ENCODE results near the gene BCL2.

- TF ChIP-seq TEAD4 (IDR thresholded peaks at IDR 0.05), result no peak
- no peak for TF ChIP-seq EP300 (IDR thresholded peaks at IDR 0.05; ENCODE audit: borderline replicate concordance)
- TF ChIP-seq NFIC (IDR thresholded peaks at IDR 0.05), result no peak
- no peak for TF ChIP-seq REST (IDR thresholded peaks at IDR 0.05; ENCODE audit: low read depth)
- TF ChIP-seq MAX (IDR thresholded peaks at IDR 0.05), result no peak
- TF ChIP-seq USF1 (IDR thresholded peaks at IDR 0.05), result no peak
- TF ChIP-seq EGR1 (IDR thresholded peaks at IDR 0.05), result no peak
- no peak for TF ChIP-seq CREB1 (IDR thresholded peaks at IDR 0.05; ENCODE audit: low read depth)
- TF ChIP-seq RAD21 (IDR thresholded peaks at IDR 0.05; ENCODE audit: low read depth), result no peak
- no peak for TF ChIP-seq YY1 (IDR thresholded peaks at IDR 0.05; ENCODE audit: low read depth)
- TF ChIP-seq TCF12 (IDR thresholded peaks at IDR 0.05; ENCODE audit: low read depth), result no peak
- no peak for TF ChIP-seq TAF1 (IDR thresholded peaks at IDR 0.05; ENCODE audit: low read depth)
- TF ChIP-seq ZBTB7A (IDR thresholded peaks at IDR 0.05; ENCODE audit: low read depth), result no peak
Measured at GRCh38 chr18:63356272-63356896, 36.8 kb upstream of the BCL2 start.

Data from Ishikawa (cell line).